Purkinje cell (primary cell): ENCODE results near the gene GABRR1. TPM values are rescaled to one million over a fixed set of nuclear protein-coding genes. Genes with fewer than 3 reads are reported as not detected.

Experiments
- polyA plus RNA-seq: library from polyadenylated mRNA; unstranded; fragments of >200 nt; fragmentation: Nextera tagmentation; gene quantifications from 2 replicates; pipeline ENCODE4 v1.2.1, GENCODE V29; 2014

The GABRR1 gene
- 0.85 and 1.7 TPM in 2 replicates for polyA plus RNA-seq

GRCh38 chr6:89217299-89217910 is at the start of gene GABRR1:
Gene GABRR1, minus strand, starts transcription at chr6:89217358. Its CDS starts 36 bp downstream, at chr6:89217322.

GRCh38 chr6:89145956-89146717 is 71.0 kb downstream of the GABRR1 start, which contains the start of gene PM20D2:
Gene PM20D2, plus strand, starts transcription at chr6:89146055. Its CDS starts 90 bp downstream, at chr6:89146145.

Other genes with a start within 250 kb of the GABRR1 start
- 51.2 and 65.7 TPM in 2 replicates for gene PNRC1, start 136.6 kb downstream of the GABRR1 start, polyA plus RNA-seq
- 5.5 and 8.6 TPM in 2 replicates for gene SRSF12, start 99.3 kb downstream of the GABRR1 start, polyA plus RNA-seq
- 2.5 and 4.6 TPM in 2 replicates for gene PM20D2, start 71.3 kb downstream of the GABRR1 start, polyA plus RNA-seq
- gene GABRR2, start 97.9 kb upstream of the GABRR1 start, polyA plus RNA-seq: not detected in 2 replicates
- gene UBE2J1, start 135.4 kb upstream of the GABRR1 start, polyA plus RNA-seq: 16.1 and 17.1 TPM in 2 replicates
- gene RRAGD, start 194.9 kb upstream of the GABRR1 start, polyA plus RNA-seq: 22.1 and 25.5 TPM in 2 replicates
- gene ANKRD6, start 215.8 kb upstream of the GABRR1 start, polyA plus RNA-seq: 0.14 and 4.6 TPM in 2 replicates